CD4-positive, alpha-beta T cell treated with Interleukin-6 at 100 ng/mL for 8 hours (primary cell): Measurements from ENCODE around the gene C11orf86.
"Not testable (repeated sequence)": the region's sequence is repeated elsewhere in the genome, so short reads cannot be mapped to it uniquely, and the experiment has no call there.

Experiments
- DNase-seq: peaks from one replicate; pipeline ENCODE4 v3.0.0-alpha.2; 2020; ENCODE audit warnings: mixed read lengths, low spot score

C11orf86 gene

DNA sequence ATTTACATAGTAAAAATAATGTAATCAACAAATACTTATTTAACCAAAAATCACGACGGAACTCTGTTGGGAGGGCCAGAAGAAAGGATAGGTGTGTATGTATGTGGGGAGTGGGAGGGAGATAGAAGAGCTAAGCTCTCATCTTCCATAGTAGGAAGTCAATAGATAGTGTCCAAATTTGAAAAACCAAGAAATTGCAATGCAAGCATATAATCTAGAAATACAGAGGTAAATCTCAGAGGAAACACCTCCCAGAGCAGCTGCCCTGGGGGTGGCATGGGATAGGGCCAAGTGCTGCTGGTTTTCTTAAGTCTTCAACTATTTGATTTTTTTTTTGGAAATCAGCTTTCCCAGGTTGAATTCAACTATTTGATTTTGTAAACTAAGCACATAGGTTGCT lies 16.9 kb downstream of the C11orf86 start:
- no peak for DNase-seq

DNA sequence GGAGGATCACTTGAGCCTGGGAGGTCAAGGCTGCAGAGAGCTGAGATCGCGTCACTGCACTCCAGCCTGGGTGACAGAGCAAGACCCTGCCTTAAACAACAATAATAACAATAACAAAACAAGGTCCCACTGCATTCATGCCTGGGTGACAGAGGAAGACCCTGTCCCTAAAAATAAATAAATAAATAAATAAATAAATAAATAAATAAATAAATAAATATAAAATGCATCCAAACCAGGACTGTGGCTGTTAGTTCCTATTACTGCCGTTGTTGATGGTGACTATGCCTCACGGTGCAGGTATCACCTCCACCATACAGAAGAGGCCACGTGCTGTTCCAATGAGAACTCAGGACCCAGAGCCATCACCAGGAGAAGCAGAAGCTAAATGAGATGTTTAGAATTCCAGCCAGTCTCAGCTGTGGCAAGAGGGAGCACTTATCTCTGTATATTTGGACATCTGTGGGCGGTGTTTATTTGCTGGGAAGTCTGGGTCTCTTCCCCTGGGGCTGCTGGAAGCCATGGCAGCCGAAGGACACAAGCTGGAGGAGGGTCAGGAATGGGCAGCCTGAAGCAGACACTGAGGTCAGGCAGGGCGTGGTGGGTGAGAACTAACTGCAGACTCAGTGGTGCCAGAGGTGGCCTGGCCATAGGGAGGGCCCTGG lies 21.6 kb downstream of the C11orf86 start:
- DNase-seq, result no peak

DNA sequence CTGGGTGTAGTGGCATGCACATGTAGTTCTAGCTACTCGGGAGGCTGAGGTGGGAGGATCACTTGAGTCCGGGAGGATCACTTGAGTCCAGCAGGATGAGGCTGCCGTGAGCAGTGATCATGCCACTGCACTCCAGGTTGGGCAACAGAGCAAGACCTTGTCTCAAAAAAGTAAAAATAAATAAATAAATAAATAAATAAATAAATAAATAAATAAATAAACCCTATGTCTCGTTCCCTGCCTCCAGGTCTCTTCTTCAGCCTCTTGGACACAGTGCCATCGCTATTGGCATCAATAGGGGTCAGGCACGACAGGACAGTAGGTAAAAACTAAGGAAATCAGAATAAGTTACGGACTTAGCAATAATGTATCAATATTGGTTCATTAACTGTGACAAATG lies 24.5 kb downstream of the C11orf86 start:
- no peak for DNase-seq

DNA sequence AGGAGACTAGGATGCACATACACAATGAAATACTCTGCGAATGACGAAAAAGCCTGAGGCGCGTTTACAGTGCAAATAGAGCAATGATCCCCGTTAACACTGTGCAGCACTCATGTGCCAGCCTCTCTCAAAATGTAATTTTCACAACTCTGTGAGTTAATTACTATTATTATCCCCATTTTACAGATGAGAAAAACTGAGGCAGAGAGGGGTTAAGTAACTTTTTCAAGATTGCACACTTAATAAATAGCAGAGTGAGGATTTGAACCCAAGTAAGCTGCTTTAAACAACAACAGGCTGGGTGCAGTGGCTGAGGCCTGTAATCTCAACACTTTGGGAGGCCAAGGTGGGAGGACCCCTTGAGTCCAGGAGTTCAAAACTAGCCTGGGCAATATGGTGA lies 26.2 kb downstream of the C11orf86 start:
- no peak for DNase-seq

DNA sequence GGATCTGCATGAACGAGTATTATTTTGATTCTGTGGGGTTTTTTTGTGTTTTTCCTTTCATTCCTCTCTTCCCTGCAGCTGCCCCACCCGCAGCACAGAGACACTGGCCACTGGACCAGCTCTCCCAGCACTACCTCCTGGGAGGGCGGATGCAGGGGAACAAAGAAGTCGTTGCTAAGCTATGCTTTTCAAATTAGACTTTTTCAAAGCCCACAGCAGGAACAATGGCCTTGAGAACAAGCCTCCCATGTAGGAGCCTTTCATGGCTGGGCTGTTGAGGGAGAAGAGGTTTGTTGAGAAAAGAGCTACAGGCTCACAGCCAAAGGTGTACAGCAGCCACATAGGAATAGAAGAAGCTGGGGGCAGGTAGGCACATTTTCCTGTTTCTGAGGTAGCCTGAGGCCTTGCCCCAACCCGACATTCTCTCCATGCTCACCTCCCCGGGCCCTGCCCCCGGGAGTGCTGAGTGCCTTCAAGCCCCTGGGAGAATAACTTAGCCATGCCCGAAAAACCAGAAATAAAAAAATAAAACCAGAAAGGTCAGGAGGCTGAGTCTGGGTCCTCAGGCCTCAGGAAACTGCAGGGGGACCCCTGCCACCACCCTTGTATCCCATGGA lies 27.3 kb downstream of the C11orf86 start:
- DNase-seq, result no peak

DNA sequence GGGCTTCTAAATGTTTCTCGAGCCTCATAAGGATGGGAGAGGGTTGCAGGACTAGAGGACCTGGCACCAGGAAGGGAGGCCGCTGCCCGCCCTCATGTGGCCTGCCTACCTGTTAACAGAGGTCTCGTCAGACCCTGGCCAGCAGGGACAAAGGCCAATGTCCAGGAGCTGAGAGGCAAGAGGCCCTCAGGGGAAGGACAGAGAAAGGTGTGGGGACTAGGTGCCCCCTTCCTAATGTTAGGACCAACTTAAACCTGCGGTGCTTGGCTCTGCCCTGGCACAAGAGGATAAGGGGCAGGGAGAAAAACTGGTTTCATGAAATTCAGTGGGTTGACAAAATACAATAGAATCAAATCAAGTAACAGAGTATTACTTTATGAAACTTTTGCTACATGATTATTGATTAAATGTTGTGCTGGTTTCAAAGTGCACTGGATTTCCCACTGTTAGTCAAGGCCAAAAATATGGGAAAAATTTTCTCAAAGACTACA lies 27.9 kb downstream of the C11orf86 start:
- no peak for DNase-seq

DNA sequence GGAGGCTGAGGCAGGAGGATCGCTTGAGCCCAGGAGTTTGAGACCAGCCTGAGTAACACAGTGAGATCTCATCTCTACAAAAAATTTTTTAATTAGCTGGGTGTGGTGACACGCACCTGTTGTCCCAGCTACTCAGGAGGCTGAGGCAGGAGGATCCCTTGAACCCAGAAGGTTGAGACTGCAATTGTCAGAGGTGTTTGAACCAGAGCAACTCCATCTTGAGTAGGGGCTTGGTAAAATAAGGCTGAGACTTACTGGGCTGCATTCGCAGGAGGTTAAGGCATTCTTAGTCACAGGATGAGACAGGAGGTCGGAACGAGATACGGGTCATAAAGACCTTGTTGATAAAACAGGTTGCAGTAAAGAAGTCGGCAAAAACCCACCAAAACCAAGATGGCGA lies 30.1 kb downstream of the C11orf86 start:
- DNase-seq, result not testable (repeated sequence)

DNA sequence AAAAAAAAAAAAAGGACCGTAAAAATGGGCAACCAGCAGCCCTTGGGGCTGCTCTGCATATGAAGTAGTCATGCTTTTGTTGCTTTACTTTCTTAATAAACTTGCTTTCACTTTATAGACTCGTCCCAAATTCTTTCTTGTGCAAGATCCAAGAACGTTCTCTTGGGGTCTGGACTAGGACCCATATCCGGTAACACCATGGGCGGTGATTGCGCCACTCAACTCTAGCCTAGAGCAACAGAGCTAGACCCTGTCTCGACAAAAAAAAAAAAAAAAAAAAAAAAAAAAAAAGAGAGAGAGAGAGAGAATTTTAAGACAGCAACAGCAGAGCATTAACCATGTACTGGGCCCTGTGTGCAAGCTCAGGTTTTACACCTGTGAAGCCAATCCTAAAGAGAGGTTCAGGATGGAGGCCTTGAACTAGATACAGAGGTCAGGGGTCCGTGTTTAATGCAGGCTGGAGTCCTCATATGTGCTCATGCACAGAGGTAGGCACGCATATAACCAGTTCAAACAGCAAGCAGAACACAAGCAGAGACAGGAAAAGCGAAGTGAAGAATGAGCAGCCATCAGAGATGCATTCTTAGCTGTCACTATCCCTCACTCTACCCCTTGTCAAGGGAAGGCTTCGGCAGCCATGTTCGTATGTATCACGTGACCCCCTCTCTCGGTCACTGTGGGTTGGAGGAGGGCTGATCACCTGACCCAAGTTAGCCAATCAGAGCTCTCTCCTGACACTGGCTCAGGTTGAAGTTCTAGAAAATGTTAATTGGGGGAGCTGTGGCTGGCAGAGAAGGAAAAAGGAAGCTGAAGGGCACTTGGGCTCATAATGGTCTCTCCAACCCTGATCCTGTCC lies 31.2 kb downstream of the C11orf86 start:
- DNase-seq, result no peak

DNA sequence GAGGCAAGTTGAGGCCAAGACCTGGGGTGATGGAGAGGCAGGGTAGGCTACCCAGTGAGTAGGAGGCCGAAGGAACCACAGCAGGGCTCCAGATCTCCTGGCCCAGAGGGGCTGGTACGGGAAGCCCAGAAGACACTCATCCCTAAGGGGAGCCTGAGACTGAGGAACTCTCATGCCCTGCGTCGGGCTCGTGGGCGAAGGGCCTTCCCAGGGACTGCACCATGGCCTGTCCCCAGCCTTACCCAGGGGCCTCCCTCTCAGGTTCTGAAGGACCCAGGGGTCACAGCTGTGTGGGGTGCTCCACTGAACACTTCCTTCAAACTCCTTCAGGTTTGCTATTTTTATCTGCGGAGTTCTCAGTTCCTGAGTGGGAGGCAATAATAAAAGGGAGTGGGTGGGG lies 32.0 kb downstream of the C11orf86 start:
- no peak for DNase-seq

DNA sequence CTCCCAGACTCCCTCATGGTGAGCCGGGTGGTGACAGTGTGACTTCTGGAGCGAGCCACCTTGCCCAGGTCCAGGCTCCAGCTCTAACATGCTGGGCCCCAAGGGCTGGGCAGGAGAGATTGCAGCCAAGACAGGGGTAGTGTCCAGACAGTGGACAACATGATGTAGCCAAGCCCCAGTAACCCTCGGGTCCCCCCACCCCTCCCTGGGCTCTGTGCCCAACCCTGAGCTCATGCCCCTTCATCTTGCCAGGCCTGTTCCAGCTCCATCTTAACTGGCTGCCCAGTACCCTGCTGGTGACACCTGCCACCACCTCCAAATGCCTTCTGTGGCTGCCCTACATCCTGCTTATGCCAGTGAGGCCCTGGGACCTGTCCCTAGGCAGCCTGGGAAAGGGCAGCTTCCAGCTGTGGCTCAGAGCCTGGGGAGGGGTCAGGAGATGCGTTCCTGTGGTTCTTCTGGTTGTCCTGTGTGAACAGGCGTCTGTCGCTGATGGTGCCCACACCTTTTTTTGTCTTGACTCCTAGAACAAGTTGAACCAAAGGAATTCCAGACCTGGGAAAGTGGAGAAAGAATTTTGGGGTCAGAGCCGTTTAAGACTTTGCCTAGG lies 35.3 kb downstream of the C11orf86 start:
- no peak for DNase-seq

DNA sequence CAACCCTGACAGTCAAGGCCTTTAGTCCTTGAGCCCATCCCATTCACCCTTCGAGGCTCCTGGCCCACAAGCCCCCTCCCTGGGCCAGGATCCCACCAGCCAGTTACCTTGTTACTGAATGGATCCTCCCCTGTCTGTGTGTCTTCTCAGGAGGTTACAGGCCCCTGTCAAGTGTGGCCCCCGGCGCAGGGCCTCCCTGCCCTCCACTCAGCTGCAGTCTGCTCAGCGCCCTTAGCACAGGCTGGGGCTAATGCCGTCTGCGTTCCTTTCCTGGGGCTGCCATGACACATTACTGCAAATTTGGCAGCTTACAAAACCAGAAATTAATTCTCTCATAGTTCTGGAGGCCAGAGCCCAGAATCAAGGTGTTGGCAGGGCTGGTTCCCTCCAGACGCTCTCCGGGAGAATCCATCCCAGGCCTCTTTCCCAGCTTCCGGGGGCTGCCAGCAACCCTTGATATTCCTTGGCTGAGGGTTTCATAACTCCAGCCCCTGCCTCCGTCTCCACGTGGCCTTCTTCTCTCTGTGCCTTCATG lies 38.5 kb downstream of the C11orf86 start:
- DNase-seq, result no peak

DNA sequence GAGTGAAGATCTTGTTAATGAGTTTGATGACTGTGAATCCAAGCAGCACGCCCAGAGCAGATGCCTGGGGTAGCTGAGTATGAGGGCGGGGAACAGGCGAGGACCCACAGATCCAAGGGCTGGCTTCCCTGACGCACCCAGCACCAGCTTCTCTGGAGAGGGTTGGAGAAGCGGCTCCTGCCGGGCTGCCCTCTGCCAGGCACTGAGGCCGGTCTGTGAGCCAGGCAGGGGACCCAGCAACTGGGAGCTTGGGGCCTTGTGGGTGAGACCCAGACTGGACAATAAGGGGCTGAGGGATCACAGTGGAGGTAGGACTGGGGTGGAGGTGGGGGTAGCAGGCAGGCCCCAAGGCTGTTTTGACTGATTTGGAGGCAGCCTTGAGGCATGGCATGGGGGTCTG lies 39.2 kb downstream of the C11orf86 start:
- DNase-seq, result no peak

DNA sequence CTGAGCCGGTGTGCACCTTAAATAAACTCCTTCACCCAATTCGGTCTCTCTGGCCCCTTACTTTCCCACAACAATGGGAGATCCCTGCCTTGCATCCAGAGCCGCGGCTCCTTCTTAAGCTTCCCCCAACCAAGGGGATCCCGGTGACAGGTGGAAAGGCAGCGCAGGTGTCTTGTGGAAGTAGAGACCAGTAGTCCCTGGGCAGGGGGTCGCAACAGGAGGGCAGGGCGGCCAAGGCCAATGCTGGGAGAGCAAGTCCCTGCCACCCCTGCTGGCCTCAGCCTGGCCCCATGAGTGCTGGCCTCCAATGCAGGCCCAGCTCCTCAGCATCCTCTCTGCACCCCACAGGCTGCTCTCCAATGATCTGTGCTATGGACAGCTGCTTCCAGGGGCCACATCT lies 39.9 kb downstream of the C11orf86 start:
- DNase-seq, result no peak

DNA sequence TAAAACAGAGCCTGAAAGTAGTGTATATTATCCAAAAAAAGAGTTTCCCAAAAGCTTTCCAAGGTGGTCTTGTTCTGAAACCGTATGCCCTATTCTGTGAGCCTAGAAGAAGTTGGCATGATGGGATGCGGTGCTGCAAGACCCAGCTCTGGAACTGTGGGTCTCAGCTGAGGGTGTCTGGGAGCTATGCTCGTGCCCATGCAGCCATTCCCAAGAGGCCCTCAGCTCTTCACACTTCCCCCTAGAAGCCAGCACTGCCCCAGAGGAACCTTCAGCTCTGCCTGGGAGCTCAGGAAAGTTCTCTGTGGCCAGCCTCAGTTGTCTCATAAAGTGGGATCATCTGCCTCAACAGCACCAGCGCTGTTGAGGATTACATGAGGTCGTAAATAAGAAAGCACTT lies 41.4 kb downstream of the C11orf86 start:
- DNase-seq, result no peak

DNA sequence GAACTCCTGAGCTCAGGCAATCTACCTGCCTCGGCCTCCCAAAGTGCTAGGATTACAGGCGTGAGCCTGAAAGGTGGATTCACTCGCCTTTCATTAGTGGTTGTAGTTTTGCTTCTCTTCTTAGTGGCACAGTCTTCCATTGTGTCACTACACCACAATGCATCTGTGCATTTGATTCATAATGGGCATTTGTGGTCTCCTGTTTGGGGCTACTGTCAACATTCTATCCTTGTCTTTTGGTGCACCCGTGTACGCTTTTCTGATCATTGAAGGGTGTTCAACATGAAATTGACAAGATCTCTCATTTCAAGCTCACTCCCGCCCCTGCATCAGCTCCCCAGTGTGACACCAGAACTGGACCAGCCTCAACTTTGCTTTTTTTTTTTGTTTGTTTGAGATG lies 45.8 kb downstream of the C11orf86 start:
- no peak for DNase-seq

DNA sequence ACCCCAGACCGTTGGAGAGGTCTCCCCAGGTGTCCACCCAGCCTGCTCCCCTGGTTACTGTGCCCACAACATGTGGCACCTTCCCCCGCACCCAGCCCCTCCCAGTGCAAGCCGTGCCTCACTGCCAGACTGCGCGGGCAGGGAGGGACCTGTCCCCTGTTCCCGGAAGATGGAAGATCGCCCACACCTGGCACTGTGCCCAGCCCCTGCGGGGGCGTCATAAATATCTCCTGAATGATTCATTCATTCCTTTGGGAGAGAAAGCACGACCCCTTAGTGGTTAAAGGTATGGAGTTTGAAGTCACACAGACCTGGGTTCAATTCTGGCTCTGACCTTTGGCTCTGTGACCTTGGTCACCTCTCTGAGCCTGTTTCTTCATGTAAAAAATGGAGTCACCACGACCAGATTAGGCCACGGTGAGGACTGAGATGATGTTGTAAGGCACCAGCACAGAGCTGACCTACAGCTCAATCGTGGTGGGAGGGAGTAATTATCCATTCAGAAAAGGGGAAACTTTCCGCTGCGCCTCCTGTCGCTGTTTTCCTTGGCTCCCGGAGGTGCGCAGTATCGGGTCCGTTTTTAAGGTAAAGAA lies 47.3 kb downstream of the C11orf86 start:
- DNase-seq, result no peak

DNA sequence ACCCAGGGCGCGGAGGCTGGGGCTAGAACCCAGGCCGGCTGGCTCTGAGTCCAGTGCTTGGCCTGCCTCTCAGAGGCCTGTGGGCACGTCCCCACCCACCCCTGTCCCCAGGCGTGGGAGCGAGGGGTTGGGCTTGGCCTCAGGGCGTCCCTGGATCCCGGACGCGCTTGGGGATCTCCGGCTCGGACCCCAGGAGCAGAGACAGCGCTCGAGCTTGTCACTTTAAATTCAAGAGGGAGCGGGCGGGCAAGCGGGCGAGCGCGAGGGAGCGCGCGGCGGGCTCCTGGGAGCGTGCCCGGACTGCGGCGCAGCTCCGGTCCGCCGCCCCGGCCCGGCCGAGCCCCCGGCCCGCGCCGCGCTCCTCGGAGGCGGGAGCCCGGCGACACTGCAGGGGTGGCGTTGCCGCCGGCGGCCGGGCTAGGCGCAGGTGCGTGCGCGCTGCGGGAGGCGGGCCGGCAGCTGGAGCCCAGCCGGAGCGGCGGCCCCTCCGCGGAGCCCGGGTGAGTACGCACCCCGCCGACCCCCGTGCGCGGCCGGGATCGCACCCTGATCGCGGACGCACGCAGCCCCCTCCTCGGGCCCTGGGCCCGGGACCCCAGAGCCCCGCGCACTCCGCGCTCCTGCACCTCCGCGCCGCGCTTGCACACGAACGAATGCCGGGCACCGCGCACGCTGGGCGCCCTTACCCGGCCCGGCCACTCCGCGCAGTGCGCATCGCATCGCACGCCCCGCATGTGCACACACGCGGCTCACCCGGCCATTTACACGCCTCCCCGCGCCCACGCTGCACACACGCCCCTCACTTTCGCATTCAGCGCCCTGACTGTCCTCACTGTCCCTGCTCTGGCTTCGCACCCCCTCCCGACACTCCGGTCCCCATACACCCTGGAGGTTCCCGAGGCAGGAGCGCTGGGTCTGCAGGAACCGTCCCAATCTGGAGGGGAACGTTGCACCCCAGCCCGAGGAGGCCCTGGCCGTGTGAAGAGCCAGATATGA lies 48.2 kb downstream of the C11orf86 start, which contains the start of gene SYT12:
TSS of gene SYT12 (plus strand) at position 174 of the 996 bp plus-strand sequence. CDS start 7,011 bp downstream, outside the sequence.
- no peak for DNase-seq

DNA sequence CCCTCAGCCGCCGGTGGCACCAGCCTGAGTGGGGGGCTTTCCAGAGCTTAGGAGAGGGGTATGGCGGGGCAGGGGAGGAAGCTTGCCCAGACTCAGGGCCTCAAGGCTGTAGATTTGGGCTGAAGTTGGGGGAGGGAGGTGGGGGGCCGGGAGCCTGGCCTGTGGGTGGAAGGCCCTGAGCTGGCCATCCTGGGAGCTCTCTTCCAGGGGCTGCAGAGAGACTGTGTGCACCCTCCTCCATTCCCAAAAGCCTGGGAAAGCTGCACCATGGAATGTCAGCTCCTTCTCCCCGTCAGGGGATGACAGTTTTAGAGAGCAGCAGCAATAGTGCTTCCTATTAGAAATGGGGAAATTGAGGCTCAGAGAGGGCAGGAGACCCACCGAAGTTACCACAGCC lies 48.9 kb downstream of the C11orf86 start:
- DNase-seq, result no peak

DNA sequence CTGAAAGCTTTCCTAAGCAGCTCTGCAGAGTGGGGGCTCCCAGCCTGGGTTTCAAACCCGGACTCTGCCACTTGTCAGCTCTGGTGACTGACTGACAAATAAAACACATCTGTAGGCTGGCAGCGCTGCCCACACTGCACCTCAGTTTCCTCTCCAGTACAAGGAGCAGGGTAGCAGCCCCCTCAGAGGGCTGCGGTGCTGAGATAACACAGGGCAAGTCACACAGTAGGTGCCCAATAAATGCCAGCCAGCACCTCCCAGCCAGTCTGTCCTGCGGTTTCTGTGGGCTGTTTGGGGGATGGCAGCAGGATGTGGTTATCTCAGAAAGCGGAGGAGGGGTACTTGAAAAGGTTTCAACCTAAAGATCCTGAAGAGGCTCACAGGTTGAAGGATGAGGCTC lies 49.3 kb downstream of the C11orf86 start:
- peak; percentile 54 for DNase-seq

DNA sequence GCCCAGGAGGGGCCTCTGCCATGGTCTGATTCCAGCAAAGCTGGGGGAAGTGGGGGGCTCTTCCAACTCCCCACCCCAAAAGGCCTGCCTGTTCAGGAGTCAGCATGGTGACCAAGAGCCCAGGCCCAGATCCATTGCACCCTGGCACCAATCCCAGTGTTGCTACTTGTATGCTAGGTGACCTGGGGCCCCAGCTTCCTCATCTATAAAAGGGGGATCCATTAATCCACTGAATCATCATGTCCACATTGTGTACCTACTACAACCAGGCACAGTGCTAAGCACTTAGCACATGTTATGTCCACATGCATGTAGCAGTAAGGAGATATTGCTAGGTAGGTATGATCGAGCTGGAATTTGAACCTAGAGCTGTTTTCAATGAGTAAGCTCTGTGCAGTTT lies 49.9 kb downstream of the C11orf86 start:
- no peak for DNase-seq

DNA sequence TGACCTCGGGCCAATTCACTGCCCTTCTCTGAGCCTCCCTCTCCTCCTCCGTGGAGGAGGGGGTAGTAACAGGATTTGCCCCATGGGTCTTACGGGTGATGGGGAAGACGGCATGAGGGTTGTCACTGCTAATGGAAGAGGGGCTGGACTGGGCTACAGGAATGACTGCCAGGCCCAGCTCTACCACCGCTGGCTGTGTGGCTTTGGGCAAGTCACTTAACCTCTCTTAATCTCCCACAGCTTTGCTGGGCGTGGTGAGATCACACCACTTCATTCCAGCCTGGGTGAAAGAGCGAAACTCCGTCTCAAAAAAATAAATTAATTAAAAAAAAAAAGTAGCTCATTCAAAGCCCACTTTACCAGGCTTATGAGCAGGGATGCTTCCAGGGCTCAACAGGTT lies 50.6 kb downstream of the C11orf86 start:
- DNase-seq, result no peak
